ENCODE data around the gene TEN1. TPM values are rescaled to one million over a fixed set of nuclear protein-coding genes. Genes with fewer than 3 reads are reported as not detected.
"Not testable (repeated sequence)": the region's sequence is repeated elsewhere in the genome, so short reads cannot be mapped to it uniquely, and the experiment has no call there.

TEN1 gene
- total RNA-seq, 1 experiment from 2014 or later = 19.3 TPM

GRCh38 chr17:75965468-75965867 lies 13.6 kb upstream of the TEN1 start:
- no peak overlapping the region for H3T11ph ChIP-seq (ENCODE audit: low read length)
- Mint-ChIP-seq H3K36me3 (ENCODE audit: insufficient read depth in 1 of 3, low read depth in 3 of 3) (peaks cover 0 to 21% (median 10%) of the 10 kb centered on the region in 3 experiments; a peak in 6 of 7 replicates), H3K27me3 (ENCODE audit: low read depth) (no peaks in the 10 kb centered on the region), H3K4me1 (peaks cover 1 to 2% of the 10 kb centered on the region in 2 experiments), H3K4me3 (no peak overlapping the region), H3K9me3 (no peaks in the 10 kb centered on the region), H3K27ac (no peak overlapping the region; a peak in 1 of 7 replicates)
- no peak overlapping the region for H2BK20ac ChIP-seq (ENCODE audit: low read depth, low read length, poor library complexity, severe bottlenecking)
- no peaks in the 10 kb centered on the region for H3K79me1 ChIP-seq (ENCODE audit: insufficient read depth, low read depth, low read length, poor library complexity, severe bottlenecking)
- no peak overlapping the region for H2AK5ac ChIP-seq (ENCODE audit: insufficient read length, low read length)
- H2BK120ac ChIP-seq (ENCODE audit: low read depth, low read length, poor library complexity, severe bottlenecking) = no peak overlapping the region
- H3K79me2 ChIP-seq (ENCODE audit: insufficient read depth, low read length) = no peaks in the 10 kb centered on the region
- H3K4me1 ChIP-seq (ENCODE audit: insufficient read depth, low read length) = no peaks in the 10 kb centered on the region
- H3K14ac ChIP-seq (ENCODE audit: insufficient read depth, low read length) = no peak overlapping the region
- TF ChIP-seq CTCF (conservative IDR thresholded peaks at IDR 0.05) = no peak
- H3K27me3 ChIP-seq (ENCODE audit: insufficient read depth, low read length) = no peaks in the 10 kb centered on the region
- H3K23me2 ChIP-seq (ENCODE audit: insufficient read length, low read depth, low read length, poor library complexity, severe bottlenecking) = no peaks in the 10 kb centered on the region
- no peak overlapping the region for H4K5ac ChIP-seq (ENCODE audit: insufficient read length, low read depth, low read length)
- H2AFZ ChIP-seq (ENCODE audit: low read length) = no peak overlapping the region
- H2BK12ac ChIP-seq (ENCODE audit: insufficient read length, low read depth, low read length) = no peak overlapping the region
- H3K9me3 ChIP-seq (ENCODE audit: control insufficient read depth, low read depth, low read length) = no peaks in the 10 kb centered on the region
- H4K91ac ChIP-seq (ENCODE audit: insufficient read length, low read depth, low read length) = no peak overlapping the region
- no peak overlapping the region for H3K4me2 ChIP-seq (ENCODE audit: insufficient read depth, insufficient read length, low read length)
- H3K4ac ChIP-seq (ENCODE audit: low read depth, low read length) = no peak overlapping the region
- no peak overlapping the region for H3K23ac ChIP-seq (ENCODE audit: insufficient read length, low read depth, low read length)
- no peak overlapping the region for H2BK15ac ChIP-seq (ENCODE audit: low read depth, low read length)
- H3K56ac ChIP-seq (ENCODE audit: insufficient read length, low read depth, low read length) = no peak overlapping the region
- no peak overlapping the region for H3K18ac ChIP-seq (ENCODE audit: insufficient read length, low read depth, low read length)
- DNase-seq = no peak
- no CpG with 5 or more reads among the region's 6 CpGs for WGBS (ENCODE audit: extremely low coverage, insufficient read length, low lambda C conversion rate)
- no peaks in the 10 kb centered on the region for H4K20me1 ChIP-seq (ENCODE audit: control insufficient read depth, insufficient read depth, insufficient read length)
- no peak overlapping the region for H2BK5ac ChIP-seq (ENCODE audit: insufficient read length, low read length)
- H3K9ac ChIP-seq (ENCODE audit: extremely low read depth, insufficient read length, low read length) = no peak overlapping the region
- H4K8ac ChIP-seq (replicated peaks; ENCODE audit: insufficient read length, low read depth, low read length) = no peak overlapping the region
- H3K27ac ChIP-seq (ENCODE audit: insufficient read length, low read depth, low read length) = no peak overlapping the region

GRCh38 chr17:75969044-75969443 lies 10.0 kb upstream of the TEN1 start:
- not testable (repeated sequence) for H3K4me2 ChIP-seq (ENCODE audit: insufficient read depth, insufficient read length, low read length); DNase-seq; H3K4me1 ChIP-seq (ENCODE audit: insufficient read depth, low read length); H2AFZ ChIP-seq (ENCODE audit: low read length); H4K5ac ChIP-seq (ENCODE audit: insufficient read length, low read depth, low read length); H3K79me2 ChIP-seq (ENCODE audit: insufficient read depth, low read length); H2BK15ac ChIP-seq (ENCODE audit: low read depth, low read length); H2AK5ac ChIP-seq (ENCODE audit: insufficient read length, low read length); H2BK12ac ChIP-seq (ENCODE audit: insufficient read length, low read depth, low read length); H3K79me1 ChIP-seq (ENCODE audit: insufficient read depth, low read depth, low read length, poor library complexity, severe bottlenecking); H3K27me3 Mint-ChIP-seq (ENCODE audit: low read depth); H3K23me2 ChIP-seq (ENCODE audit: insufficient read length, low read depth, low read length, poor library complexity, severe bottlenecking); H3K23ac ChIP-seq (ENCODE audit: insufficient read length, low read depth, low read length); H4K20me1 ChIP-seq (ENCODE audit: control insufficient read depth, insufficient read depth, insufficient read length); H3K56ac ChIP-seq (ENCODE audit: insufficient read length, low read depth, low read length); H3K14ac ChIP-seq (ENCODE audit: insufficient read depth, low read length); H2BK120ac ChIP-seq (ENCODE audit: low read depth, low read length, poor library complexity, severe bottlenecking); H4K91ac ChIP-seq (ENCODE audit: insufficient read length, low read depth, low read length); H3K18ac ChIP-seq (ENCODE audit: insufficient read length, low read depth, low read length); H3K4me3 Mint-ChIP-seq; H3K9ac ChIP-seq (ENCODE audit: extremely low read depth, insufficient read length, low read length); H3T11ph ChIP-seq (ENCODE audit: low read length); H3K9me3 Mint-ChIP-seq; H3K27ac ChIP-seq (ENCODE audit: insufficient read length, low read depth, low read length); H3K27me3 ChIP-seq (ENCODE audit: insufficient read depth, low read length); H2BK20ac ChIP-seq (ENCODE audit: low read depth, low read length, poor library complexity, severe bottlenecking); H2BK5ac ChIP-seq (ENCODE audit: insufficient read length, low read length); H3K9me3 ChIP-seq (ENCODE audit: control insufficient read depth, low read depth, low read length); H3K4me1 Mint-ChIP-seq; H4K8ac ChIP-seq (replicated peaks; ENCODE audit: insufficient read length, low read depth, low read length); H3K27ac Mint-ChIP-seq; H3K4ac ChIP-seq (ENCODE audit: low read depth, low read length)
- WGBS (ENCODE audit: extremely low coverage, insufficient read length, low lambda C conversion rate) = no CpG with 5 or more reads among the region's 10 CpGs
- H3K36me3 Mint-ChIP-seq (ENCODE audit: insufficient read depth in 1 of 3, low read depth in 3 of 3) = peaks cover 4 to 37% (median 35%) of the 10 kb centered on the region in 3 experiments; a peak in 6 of 7 replicates

All from H9 (cell line).